A549 (cell line): ENCODE results near the gene TMEM213.

Source experiments
- ESRRA ChIP-seq: fragments of 150-350 bp; IDR thresholded peaks from 2 replicates; pipeline ENCODE4 v1.6.1; 2014; ENCODE audit warnings: mild to moderate bottlenecking, low read length, borderline replicate concordance
- REST ChIP-seq: fragments of 200-600 bp; sonication (generic); IDR thresholded peaks from 2 replicates; pipeline ENCODE4 v1.6.1; 2016; ENCODE audit warnings: antibody characterized with exemption, mild to moderate bottlenecking, moderate library complexity
- RFX5 ChIP-seq: fragments of 450-650 bp; IDR thresholded peaks from 2 replicates; pipeline ENCODE4 v1.7.1; 2014; ENCODE audit warnings: antibody characterized with exemption, mild to moderate bottlenecking, moderate library complexity
- RNF2 ChIP-seq: fragments of 200-600 bp; sonication (generic); IDR thresholded peaks from 2 replicates; pipeline ENCODE4 v1.6.1; 2016; ENCODE audit warnings: low read depth, mild to moderate bottlenecking, antibody characterized with exemption, moderate library complexity, borderline replicate concordance
- ZFP36 ChIP-seq: fragments of 450-650 bp; IDR thresholded peaks from 2 replicates; pipeline ENCODE4 v1.6.1; 2014; ENCODE audit warnings: borderline replicate concordance; ENCODE audit not compliant: partially characterized antibody
- TF ChIP-seq, protein P1 (sequence below): fragments of >200 bp; sonication (Bioruptor Twin); formaldehyde crosslinking; IDR thresholded peaks from 3 replicates; pipeline ENCODE4 v1.5.1; 2016

- TF ChIP-seq REST = no peak
- TF ChIP-seq RNF2 = no peak
- no peak for TF ChIP-seq RFX5
- TF ChIP-seq ZFP36 = no peak
- TF ChIP-seq ESRRA = no peak
- TF ChIP-seq, protein P1, sequence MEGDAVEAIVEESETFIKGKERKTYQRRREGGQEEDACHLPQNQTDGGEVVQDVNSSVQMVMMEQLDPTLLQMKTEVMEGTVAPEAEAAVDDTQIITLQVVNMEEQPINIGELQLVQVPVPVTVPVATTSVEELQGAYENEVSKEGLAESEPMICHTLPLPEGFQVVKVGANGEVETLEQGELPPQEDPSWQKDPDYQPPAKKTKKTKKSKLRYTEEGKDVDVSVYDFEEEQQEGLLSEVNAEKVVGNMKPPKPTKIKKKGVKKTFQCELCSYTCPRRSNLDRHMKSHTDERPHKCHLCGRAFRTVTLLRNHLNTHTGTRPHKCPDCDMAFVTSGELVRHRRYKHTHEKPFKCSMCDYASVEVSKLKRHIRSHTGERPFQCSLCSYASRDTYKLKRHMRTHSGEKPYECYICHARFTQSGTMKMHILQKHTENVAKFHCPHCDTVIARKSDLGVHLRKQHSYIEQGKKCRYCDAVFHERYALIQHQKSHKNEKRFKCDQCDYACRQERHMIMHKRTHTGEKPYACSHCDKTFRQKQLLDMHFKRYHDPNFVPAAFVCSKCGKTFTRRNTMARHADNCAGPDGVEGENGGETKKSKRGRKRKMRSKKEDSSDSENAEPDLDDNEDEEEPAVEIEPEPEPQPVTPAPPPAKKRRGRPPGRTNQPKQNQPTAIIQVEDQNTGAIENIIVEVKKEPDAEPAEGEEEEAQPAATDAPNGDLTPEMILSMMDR = no peak
Measured at GRCh38 chr7:138748666-138749065, 49.1 kb upstream of the TMEM213 start.
